Caki2 (cell line): Measurements from ENCODE around the gene BICDL1. TPM values are rescaled to one million over a fixed set of nuclear protein-coding genes. Genes with fewer than 3 reads are reported as not detected.
A peak's percentile ranks its signal among the peaks of the same experiment; 100 is the strongest.
"Not testable (repeated sequence)": the region's sequence is repeated elsewhere in the genome, so short reads cannot be mapped to it uniquely, and the experiment has no call there.

Source experiments
- DNase-seq: peaks from one replicate; pipeline ENCODE4 v3.0.0-alpha.2; 2015; ENCODE audit warnings: low read depth
- in situ Hi-C: cut with HindIII; loops from 2 replicates; pipeline ENCODE4 v1.10.0; 2016; ENCODE audit warnings: low sequenced_read_pairs, low pct_unique_long_range_greater_than_20kb, mixed read lengths
- total RNA-seq: library from RNA; depleted of rRNA; stranded (reverse); fragments of >200 nt; shearing (Covaris generic); gene quantifications from 2 replicates; pipeline ENCODE4 v1.2.3, GENCODE V29; 2014; ENCODE audit warnings: low replicate concordance; rRNA removed

Gene BICDL1, protein sequence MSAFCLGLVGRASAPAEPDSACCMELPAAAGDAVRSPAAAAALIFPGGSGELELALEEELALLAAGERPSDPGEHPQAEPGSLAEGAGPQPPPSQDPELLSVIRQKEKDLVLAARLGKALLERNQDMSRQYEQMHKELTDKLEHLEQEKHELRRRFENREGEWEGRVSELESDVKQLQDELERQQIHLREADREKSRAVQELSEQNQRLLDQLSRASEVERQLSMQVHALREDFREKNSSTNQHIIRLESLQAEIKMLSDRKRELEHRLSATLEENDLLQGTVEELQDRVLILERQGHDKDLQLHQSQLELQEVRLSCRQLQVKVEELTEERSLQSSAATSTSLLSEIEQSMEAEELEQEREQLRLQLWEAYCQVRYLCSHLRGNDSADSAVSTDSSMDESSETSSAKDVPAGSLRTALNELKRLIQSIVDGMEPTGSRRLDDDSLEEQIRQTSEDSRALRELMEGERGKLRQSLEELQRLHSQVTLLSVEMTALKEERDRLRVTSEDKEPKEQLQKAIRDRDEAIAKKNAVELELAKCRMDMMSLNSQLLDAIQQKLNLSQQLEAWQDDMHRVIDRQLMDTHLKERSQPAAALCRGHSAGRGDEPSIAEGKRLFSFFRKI
- total RNA-seq = 15.9 and 21.3 TPM in 2 replicates

DNA sequence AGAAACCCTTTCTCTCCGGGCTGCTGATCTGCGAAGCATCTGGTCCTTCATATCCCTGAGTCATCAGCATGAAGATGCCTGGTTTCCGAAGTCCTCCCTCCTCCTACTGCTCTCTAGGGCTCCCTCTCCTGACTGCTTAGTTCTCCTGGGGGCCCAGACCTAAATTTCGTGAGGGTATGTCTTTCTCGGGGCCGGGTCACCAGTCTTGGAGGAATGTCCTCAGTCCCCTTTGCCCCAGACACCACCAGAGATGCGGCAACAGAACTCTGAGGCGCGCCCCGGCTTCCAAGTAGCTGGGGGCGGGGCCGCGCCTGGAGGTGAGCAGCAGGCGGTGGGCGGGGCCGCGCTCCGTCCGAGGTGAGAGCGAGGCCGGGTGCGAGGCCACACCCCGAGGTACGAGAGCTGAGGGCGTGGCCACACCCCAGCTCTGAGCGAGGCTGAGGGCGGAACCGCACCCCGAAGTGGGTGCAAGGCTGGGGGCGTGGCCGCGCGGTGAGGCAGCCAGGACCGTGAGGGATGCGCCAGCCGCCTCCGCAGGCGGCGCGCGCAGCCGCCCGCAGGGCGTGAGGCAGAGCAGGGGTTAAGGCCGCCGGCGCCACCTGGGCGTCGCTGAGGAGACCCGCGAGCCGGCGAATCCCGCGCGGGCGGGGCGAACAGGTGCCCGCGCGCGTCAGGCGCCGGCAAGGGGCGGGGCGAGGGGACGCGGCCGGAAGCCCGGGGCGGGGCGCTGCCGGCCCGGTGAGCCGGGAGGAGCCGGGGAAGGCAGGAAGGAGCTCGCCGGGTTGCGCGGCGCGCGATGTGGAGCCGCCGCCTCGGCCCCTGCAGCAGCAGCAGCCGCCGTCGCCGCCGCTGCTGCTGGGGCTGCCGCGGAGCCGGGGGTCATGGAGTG, at the start of gene BICDL1:
TSS of gene BICDL1 (plus strand) at position 765 of the 889 bp plus-strand sequence. CDS start 633 bp downstream, outside the sequence.
- DNase-seq = peak; percentile 98
- in situ Hi-C loops = no loop called here

GRCh38 chr12:119940897-119941296, 48.1 kb upstream of the BICDL1 start:
- in situ Hi-C loops = no loop called here
- peak; percentile 92 for DNase-seq

DNA sequence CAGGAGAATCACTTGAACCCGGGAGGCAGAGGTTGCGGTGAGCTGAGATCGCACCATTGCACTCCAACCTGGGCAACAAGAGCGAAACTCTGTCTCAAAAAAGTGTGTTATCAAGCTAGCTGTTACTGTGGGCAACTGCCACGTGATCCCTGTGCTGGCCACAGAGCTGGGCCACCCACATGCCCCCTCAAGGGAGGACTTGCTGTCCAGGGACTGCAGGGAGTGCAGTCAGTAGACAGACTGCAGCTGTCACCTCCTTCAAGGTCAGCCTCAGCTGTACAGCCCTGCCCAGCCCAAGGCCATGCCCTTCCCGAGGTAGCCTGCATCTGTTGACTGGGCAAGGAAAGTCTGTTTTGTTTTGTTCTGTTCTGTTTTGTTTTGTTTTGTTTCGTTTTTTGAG, 46.6 kb upstream of the BICDL1 start:
- no peak for DNase-seq
- in situ Hi-C loops = no loop called here

GRCh38 chr12:119946213-119946612, 42.8 kb upstream of the BICDL1 start:
- in situ Hi-C loops = no loop called here
- no peak for DNase-seq

DNA sequence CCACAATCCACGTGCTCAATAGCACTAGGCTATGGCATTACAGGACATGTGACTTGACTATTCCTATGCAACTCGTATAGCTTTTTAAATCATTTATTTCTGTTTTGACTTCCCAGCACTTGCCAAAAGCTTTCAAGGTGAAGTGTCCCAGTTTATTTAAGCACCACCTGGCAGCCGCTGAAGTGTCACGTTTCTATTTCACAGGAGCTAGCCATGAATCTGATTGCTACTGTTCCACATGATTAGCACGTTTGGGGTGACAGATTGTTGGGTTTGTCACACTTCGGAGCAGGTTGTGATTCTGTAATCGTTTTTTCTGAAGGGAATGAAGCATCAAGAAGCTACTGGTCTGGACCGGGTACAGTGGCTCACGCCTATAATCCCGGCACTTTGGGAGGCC, 39.9 kb upstream of the BICDL1 start:
- in situ Hi-C loops = no loop called here
- no peak for DNase-seq

DNA sequence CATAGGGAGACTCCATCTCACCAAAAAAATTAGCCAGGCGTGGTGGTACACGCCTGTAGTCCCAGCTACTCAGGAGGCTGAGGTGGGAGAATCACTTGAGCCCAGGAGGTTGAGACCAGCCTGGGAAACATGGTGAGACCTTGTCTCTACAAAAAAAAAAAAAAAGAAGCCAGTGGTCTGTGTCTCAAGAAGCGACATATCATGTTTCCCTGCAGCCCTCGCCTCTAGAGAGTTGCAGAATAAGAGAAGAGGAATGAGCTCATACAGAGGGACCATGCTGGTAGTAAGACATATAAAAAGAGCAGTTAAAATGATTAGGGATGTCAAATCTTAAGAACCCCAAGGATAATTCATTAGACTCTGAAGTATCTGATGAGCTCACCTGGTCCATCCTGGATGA, 39.4 kb upstream of the BICDL1 start:
- no peak for DNase-seq
- in situ Hi-C loops = no loop called here

GRCh38 chr12:119956047-119956446, 33.0 kb upstream of the BICDL1 start:
- in situ Hi-C loops = no loop called here
- DNase-seq = no peak

DNA sequence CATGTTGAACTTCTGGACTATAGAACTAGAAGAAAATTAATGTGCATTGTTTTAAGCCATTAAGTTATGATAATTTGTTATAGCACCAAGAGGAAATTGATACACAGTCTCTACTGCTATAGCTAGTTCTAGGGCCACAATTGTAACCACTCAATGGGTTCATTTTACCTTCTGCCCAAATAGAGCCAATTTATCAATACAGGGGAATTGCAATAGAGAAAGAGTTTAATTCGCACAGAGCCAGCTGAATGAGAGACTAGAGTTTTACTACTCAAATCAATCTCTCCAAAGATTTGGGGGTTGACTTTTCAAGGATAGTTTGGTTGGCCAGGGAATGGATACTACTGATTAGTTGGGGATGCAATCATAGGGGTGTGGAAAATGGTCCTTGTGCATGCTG, 31.9 kb upstream of the BICDL1 start:
- no peak for DNase-seq
- in situ Hi-C loops = no loop called here

DNA sequence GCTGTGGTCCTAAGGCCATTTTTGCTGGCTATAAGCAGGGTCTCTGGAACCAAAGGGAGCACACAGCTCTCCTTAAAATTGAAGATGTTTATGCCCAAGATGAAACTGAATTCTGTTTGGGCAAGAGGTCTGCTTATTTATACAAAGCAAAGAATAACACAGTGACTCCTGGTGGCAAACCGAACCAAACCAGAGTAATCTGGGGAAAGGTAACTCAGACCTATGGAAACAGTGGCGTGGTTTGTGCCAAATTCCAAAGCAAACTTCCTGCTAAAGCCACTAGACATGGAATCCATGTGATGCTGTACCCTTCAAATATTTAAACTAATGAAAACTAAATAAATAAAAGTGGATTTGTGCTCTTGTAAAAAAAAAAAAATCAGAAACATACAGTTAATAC, 29.6 kb upstream of the BICDL1 start:
- in situ Hi-C loops = no loop called here
- no peak for DNase-seq

DNA sequence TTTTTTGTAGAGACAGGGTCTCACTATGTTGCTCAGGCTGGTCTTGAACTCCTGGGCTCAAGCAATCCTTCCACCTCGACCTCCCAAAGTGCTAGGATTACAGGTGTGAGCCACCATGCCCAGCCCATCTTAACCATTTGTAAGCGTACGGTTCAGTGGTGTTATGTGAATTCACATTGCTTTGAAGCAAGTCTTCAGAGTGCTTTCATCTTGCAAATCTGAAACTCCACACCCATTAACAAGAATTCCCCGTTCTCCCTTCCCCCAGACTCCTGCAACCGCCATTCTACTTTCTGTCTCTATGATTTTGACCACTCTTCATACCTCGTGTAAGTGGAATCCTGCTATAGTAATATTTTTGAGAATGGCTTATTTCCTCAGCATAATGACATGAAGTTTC, 24.9 kb upstream of the BICDL1 start:
- no peak for DNase-seq
- in situ Hi-C loops = no loop called here

DNA sequence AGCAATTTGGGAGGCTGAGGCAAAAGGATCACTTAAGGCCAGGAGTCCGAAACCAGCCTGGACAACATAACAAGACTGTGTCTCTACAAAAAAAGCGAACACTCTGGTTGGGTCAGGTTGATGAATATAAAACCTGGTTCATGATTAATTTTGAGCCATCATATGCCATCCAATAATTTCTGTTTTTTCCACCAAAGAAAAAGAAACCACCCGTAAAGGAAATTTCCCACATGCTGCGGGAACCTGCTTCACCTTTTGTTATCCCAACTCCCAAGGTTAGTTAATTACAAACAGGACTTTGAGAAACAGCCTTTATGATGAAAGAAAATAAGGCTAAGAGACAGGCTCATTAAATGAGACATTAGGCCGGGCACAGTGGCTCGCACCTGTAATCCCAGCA, 24.1 kb upstream of the BICDL1 start:
- in situ Hi-C loops = no loop called here
- DNase-seq = no peak

DNA sequence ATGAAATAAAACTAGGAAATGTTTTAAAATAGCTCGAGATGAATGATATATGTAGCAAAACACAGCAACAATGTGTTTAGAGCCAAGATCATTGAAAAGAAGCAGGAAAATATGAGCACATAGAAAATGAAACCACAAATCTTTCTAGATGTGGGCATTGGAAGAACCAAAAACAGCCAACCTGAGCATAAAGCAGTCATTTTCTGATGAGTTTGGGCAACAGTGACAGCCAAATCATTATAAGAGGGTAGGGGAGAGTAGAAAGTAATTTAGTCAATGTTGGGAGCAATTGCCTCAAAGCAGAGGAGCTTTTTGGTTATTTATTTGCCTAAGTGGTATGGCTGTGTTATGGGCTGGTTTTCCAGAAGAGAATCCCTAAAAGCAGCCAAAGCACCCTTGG, 8.8 kb upstream of the BICDL1 start:
- no peak for DNase-seq
- in situ Hi-C loops = no loop called here

DNA sequence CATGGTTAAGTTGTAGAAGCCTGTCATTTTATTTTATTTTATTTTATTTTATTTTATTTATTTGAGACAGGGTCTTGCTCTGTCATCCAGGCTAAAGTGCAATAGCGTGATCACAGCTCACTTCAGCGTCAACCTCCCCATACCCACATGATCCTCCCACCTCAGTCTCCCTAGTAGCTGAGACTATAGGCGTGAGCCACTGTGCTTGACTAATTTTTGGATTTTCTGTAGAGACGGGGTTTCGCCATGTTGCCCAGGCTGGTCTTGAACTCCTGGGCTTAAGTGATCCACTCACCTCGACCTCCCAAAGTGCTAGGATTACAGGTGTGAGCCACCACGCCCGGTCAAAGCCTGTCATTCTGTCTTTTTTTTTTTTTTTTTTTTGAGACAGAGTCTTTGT, 8.3 kb upstream of the BICDL1 start:
- in situ Hi-C loops, DNase-seq: not testable (repeated sequence)

- no peak for DNase-seq
- in situ Hi-C loops = no loop called here
These were observed 310 bp downstream of the BICDL1 start for GRCh38 chr12:119989361-119989730.

- in situ Hi-C loops = no loop called here
- peak; percentile 66 for DNase-seq
These were observed 820 bp downstream of the BICDL1 start for GRCh38 chr12:119989731-119990381.

DNA sequence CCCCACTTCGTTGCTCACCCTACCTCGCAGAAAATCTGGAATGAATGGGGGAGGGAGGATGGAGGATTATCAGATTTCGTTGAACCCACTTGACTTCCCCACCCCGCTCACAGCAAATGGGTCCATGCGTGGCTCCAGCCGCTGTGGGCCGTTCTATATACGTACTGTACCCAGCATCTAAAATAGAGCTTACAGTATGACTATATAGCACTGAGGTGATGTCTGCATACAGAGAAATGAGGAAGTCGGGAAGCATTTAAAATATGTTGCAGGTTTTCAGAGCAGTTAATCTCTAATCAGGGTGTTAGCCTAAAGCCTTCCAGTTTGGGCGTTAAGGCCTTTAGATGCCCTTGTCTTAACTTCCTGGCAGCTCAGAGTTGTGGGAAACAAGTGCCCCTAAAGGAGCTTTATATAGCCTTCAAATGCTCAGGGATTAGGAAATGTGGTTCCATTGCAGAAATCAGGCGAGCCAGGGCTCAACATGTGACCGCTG, 1.4 kb downstream of the BICDL1 start:
- in situ Hi-C loops = no loop called here
- DNase-seq = no peak

GRCh38 chr12:119992129-119992705, 3.2 kb downstream of the BICDL1 start:
- in situ Hi-C loops = no loop called here

More at GRCh38 chr12:119992129-119992705, 3.2 kb downstream of the BICDL1 start:
- no peak for DNase-seq
